Uterus (tissue), 2 donors: ENCODE measurements around the gene TMEM63B.

Experiments used
- POLR2A ChIP-seq, 2 donors: fragments of 450-650 bp; IDR thresholded peaks; one replicate each; pipeline ENCODE4 v1.6.1; 2016; ENCODE audit warnings: antibody characterized with exemption in 2 of 2, mild to moderate bottlenecking in 1 of 2, moderate library complexity in 1 of 2
- TF ChIP-seq, protein P1 (sequence below), 4 experiments: fragments of 200-600 bp in 2 of 4; fragments of 450-650 bp in 2 of 4; sonication (generic) in 2 of 4; IDR thresholded peaks; one replicate each; pipeline ENCODE4 v1.5.1; 2016 to 2019; ENCODE audit warnings: antibody characterized with exemption in 4 of 4, mild to moderate bottlenecking in 2 of 4, moderate library complexity in 1 of 4

DNA sequence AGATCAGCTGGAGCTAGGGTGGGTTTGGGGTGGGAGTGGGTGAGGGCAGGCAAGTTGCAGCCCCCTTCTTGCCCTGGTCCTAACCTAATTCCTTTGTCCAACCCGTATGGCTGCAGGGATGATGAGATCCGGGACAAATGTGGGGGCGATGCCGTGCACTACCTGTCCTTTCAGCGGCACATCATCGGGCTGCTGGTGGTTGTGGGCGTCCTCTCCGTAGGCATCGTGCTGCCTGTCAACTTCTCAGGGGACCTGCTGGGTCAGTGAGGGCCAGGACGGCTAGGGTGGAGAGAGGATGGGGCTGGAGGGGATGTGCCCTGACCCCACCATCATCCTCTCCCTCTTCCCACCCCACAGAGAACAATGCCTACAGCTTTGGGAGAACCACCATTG, 12.0 kb downstream of the TMEM63B start:
- TF ChIP-seq, protein P1, sequence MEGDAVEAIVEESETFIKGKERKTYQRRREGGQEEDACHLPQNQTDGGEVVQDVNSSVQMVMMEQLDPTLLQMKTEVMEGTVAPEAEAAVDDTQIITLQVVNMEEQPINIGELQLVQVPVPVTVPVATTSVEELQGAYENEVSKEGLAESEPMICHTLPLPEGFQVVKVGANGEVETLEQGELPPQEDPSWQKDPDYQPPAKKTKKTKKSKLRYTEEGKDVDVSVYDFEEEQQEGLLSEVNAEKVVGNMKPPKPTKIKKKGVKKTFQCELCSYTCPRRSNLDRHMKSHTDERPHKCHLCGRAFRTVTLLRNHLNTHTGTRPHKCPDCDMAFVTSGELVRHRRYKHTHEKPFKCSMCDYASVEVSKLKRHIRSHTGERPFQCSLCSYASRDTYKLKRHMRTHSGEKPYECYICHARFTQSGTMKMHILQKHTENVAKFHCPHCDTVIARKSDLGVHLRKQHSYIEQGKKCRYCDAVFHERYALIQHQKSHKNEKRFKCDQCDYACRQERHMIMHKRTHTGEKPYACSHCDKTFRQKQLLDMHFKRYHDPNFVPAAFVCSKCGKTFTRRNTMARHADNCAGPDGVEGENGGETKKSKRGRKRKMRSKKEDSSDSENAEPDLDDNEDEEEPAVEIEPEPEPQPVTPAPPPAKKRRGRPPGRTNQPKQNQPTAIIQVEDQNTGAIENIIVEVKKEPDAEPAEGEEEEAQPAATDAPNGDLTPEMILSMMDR (IDR thresholded peaks at IDR 0.05) = no peak
- no peak for TF ChIP-seq POLR2A (IDR thresholded peaks at IDR 0.05)
